Activated T-cell treated with anti-CD3 and anti-CD28 coated beads, Interleukin-2, amount 50 U/mL, for 24 hours (primary cell): ENCODE data around the gene ABHD1.

Experiments used
- DNase-seq: peaks from one replicate; pipeline ENCODE4 v3.0.0-alpha.2; 2020
- H3K27ac Mint-ChIP-seq: 2 replicates; pipeline ENCODE4 v1.8.0; 2020; ENCODE audit warnings: mild to moderate bottlenecking, mixed read lengths
- H3K27me3 Mint-ChIP-seq: 2 replicates; pipeline ENCODE4 v1.8.0; 2020; ENCODE audit warnings: mixed read lengths
- H3K36me3 Mint-ChIP-seq: 2 replicates; pipeline ENCODE4 v1.8.0; 2020; ENCODE audit warnings: low read depth, mixed read lengths
- H3K4me1 Mint-ChIP-seq: 2 replicates; pipeline ENCODE4 v1.8.0; 2020; ENCODE audit warnings: low read depth, mixed read lengths
- H3K4me3 Mint-ChIP-seq: 2 replicates; pipeline ENCODE4 v1.8.0; 2020; ENCODE audit warnings: mild to moderate bottlenecking, moderate library complexity, mixed read lengths
- H3K9me3 Mint-ChIP-seq: 2 replicates; pipeline ENCODE4 v1.8.0; 2020; ENCODE audit warnings: mixed read lengths

ABHD1 gene

DNA sequence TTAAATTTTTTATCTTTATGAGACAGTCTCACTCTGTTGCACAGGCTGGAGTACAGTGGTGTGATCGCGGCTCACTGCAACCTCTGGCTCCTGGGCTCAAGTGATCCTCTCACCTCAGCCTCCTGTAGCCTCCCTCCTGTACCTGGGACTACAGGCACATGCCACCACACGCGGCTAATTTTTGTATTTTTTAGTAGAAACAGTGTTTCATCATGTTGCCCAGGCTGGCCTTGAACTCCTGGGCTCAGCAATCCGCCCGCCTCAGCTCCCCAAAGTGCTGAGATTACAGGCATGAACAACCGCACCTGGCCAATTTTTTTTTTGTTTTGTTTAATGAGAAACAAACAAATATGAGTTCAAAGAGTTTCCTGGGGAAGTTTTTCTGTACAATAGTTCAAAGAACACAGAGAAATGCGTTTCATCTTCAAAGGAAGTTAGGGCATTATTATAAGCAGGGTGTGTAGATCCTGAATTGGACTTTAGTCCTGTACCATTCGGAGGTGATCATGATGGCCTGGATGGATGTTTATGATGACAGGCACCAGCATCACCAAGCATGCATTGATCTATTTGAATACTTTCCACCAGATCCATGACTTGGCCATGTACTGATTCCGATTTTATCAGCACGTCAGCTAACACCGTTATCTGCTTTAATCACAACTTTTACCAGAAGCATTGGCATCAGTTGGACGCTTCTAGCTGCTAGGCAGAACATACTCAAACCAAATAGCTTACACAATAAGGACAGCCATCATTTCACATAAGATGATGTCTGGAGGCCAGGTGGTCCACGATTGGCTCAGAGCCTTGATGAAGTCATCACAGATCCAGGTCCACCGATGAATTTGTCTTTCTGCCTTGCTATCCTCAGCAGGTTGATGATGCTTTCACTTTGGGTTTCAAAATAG is 54.1 kb downstream of the ABHD1 start:
- Mint-ChIP-seq H3K36me3 (no peaks in the 10 kb centered on the region), H3K9me3 (no peaks in the 10 kb centered on the region), H3K4me1 (no peaks in the 10 kb centered on the region), H3K4me3 (no peak overlapping the region), H3K27me3 (peaks cover 43% of the 10 kb centered on the region), H3K27ac (no peak overlapping the region)
- DNase-seq = no peak

DNA sequence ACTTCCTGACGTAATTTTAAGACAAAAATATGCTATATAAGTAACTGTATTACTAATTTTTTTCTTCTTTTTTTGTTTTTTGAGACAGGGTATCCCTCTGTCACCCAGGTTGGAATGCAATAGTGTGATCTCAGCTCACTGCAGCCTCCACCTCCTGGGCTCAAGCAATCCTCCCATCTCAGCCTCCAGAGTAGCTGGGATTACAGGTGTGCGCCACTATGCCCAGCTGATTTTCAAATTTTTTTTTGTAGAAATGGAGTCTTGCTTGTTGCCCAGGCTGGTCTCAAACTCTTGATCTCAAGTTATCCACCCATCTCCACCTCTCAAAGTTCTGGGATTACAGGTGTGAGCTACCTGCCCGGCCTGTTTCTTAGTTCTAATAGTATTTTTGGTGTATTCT is 54.9 kb downstream of the ABHD1 start:
- no peaks in the 10 kb centered on the region for H3K36me3 Mint-ChIP-seq
- H3K9me3 Mint-ChIP-seq = no peaks in the 10 kb centered on the region
- H3K27ac Mint-ChIP-seq = no peak overlapping the region
- H3K4me1 Mint-ChIP-seq = no peaks in the 10 kb centered on the region
- H3K27me3 Mint-ChIP-seq = peaks cover 44% of the 10 kb centered on the region
- no peak overlapping the region for H3K4me3 Mint-ChIP-seq
- DNase-seq = no peak

DNA sequence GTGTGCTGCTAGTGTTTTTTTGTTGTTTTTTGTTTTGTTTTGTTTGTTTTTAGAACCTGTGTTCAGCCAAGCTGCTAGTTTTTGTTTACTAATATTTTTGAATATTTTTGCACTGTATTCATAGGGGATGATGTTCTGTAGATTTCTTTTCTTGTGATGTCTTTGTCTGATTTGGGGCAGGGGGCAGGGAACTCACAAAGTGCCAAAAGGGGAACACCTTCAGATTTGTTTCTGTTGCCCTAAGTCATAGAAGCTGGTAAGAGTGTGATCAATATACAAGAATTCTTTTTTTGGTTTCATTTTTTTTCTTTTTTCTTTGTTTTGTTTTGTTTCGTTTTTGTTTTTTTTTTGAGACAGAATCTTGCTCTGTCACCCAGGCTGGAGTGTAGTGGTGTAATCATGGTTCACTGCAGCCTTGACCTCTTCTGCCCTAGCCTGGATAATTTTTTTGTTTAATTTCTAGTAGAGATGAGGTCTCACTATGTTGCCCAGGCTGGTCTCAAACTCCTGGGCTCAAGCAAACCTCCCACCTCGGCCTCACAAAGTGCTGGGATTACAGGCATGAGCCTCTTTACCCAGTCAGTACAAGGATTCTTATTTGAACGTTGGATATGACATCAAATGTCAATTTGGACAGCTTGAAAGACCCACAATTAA is 55.9 kb downstream of the ABHD1 start:
- Mint-ChIP-seq H3K4me1 (no peaks in the 10 kb centered on the region), H3K9me3 (no peaks in the 10 kb centered on the region), H3K4me3 (no peak overlapping the region), H3K27me3 (peaks cover 46% of the 10 kb centered on the region), H3K27ac (no peak overlapping the region), H3K36me3 (no peaks in the 10 kb centered on the region)
- DNase-seq = no peak
